ENCODE results near the gene ASAP3. TPM values are rescaled to one million over a fixed set of nuclear protein-coding genes. Genes with fewer than 3 reads are reported as not detected.

ASAP3 gene
- total and polyA plus RNA-seq, 9 of the 15 experiments (the other 6 are each of a cell fraction or from before 2014, with no cell fraction given) = 1.7 to 31.2 (median 17.4) TPM

GRCh38 chr1:23483321-23484252 lies at the start of gene ASAP3 (continued):
- no peak for TF ChIP-seq ZNF511 (CRISPR knock-in tag; IDR thresholded peaks at IDR 0.05)
- no peak for TF ChIP-seq MGA (IDR thresholded peaks at IDR 0.05)
- TF ChIP-seq CSDE1 (IDR thresholded peaks at IDR 0.05) = no peak
- no peak for TF ChIP-seq RUNX1 (IDR thresholded peaks at IDR 0.05; ENCODE audit: low read depth)
- TF ChIP-seq HNRNPK (IDR thresholded peaks at IDR 0.05; ENCODE audit: low read depth, low read length, poor library complexity, severe bottlenecking) = no peak
- no peak for TF ChIP-seq KAT2B (IDR thresholded peaks at IDR 0.05; ENCODE audit: low read depth, low read length)
- no peak for TF ChIP-seq PRDM10 (IDR thresholded peaks at IDR 0.05; ENCODE audit: partially characterized antibody)
